ENCODE data around the gene RHBG.
A peak's percentile ranks its signal among the peaks of the same experiment; 100 is the strongest.

Gene RHBG

GRCh38 chr1:156382561-156382960 lies 13.6 kb downstream of the RHBG start:
- no peak for TF ChIP-seq CTCF (IDR thresholded peaks at IDR 0.05)
- no peak for DNase-seq
- Mint-ChIP-seq H3K27ac (no peak overlapping the region), H3K4me1 (peaks cover 4% of the 10 kb centered on the region), H3K4me3 (no peak overlapping the region), H3K27me3 (ENCODE audit: low read depth, poor library complexity) (peaks cover 44% of the 10 kb centered on the region), H3K36me3 (ENCODE audit: low read depth) (no peaks in the 10 kb centered on the region), H3K9me3 (no peaks in the 10 kb centered on the region)

GRCh38 chr1:156383023-156383422 lies 14.0 kb downstream of the RHBG start:
- peaks cover 44% of the 10 kb centered on the region for H3K27me3 Mint-ChIP-seq (ENCODE audit: low read depth, poor library complexity)
- TF ChIP-seq CTCF (IDR thresholded peaks at IDR 0.05) = peak; percentile 87
- peak; percentile 78 for DNase-seq
- peaks cover 8% of the 10 kb centered on the region for H3K4me1 Mint-ChIP-seq
- H3K4me3 Mint-ChIP-seq = no peak overlapping the region
- H3K9me3 Mint-ChIP-seq = no peaks in the 10 kb centered on the region
- H3K36me3 Mint-ChIP-seq (ENCODE audit: low read depth) = no peaks in the 10 kb centered on the region
- no peak overlapping the region for H3K27ac Mint-ChIP-seq

- DNase-seq = no peak
- H3K4me1 Mint-ChIP-seq = peaks cover 8% of the 10 kb centered on the region
- H3K4me3 Mint-ChIP-seq = no peak overlapping the region
- peaks cover 54% of the 10 kb centered on the region for H3K27me3 Mint-ChIP-seq (ENCODE audit: low read depth, poor library complexity)
- H3K27ac Mint-ChIP-seq = no peak overlapping the region
- no peaks in the 10 kb centered on the region for H3K9me3 Mint-ChIP-seq
- H3K36me3 Mint-ChIP-seq (ENCODE audit: low read depth) = no peaks in the 10 kb centered on the region
- TF ChIP-seq CTCF (IDR thresholded peaks at IDR 0.05) = no peak
These were observed 15.0 kb downstream of the RHBG start for GRCh38 chr1:156384007-156384406.

- DNase-seq = no peak
- Mint-ChIP-seq H3K27me3 (ENCODE audit: low read depth, poor library complexity) (peaks cover 61% of the 10 kb centered on the region), H3K9me3 (no peaks in the 10 kb centered on the region), H3K27ac (no peak overlapping the region), H3K4me1 (peaks cover 8% of the 10 kb centered on the region), H3K36me3 (ENCODE audit: low read depth) (no peaks in the 10 kb centered on the region), H3K4me3 (no peak overlapping the region)
- no peak for TF ChIP-seq CTCF (IDR thresholded peaks at IDR 0.05)
These were observed 15.6 kb downstream of the RHBG start for GRCh38 chr1:156384658-156385057.

GRCh38 chr1:156385534-156386031 lies 16.6 kb downstream of the RHBG start:
- H3K36me3 Mint-ChIP-seq (ENCODE audit: low read depth) = no peaks in the 10 kb centered on the region
- no peaks in the 10 kb centered on the region for H3K9me3 Mint-ChIP-seq
- no peak overlapping the region for H3K27ac Mint-ChIP-seq
- peaks cover 14% of the 10 kb centered on the region for H3K4me1 Mint-ChIP-seq
- peak; percentile 80 for TF ChIP-seq CTCF (IDR thresholded peaks at IDR 0.05)
- peak; percentile 84 for DNase-seq
- no peak overlapping the region for H3K4me3 Mint-ChIP-seq
- H3K27me3 Mint-ChIP-seq (ENCODE audit: low read depth, poor library complexity) = peaks cover 70% of the 10 kb centered on the region

DNA sequence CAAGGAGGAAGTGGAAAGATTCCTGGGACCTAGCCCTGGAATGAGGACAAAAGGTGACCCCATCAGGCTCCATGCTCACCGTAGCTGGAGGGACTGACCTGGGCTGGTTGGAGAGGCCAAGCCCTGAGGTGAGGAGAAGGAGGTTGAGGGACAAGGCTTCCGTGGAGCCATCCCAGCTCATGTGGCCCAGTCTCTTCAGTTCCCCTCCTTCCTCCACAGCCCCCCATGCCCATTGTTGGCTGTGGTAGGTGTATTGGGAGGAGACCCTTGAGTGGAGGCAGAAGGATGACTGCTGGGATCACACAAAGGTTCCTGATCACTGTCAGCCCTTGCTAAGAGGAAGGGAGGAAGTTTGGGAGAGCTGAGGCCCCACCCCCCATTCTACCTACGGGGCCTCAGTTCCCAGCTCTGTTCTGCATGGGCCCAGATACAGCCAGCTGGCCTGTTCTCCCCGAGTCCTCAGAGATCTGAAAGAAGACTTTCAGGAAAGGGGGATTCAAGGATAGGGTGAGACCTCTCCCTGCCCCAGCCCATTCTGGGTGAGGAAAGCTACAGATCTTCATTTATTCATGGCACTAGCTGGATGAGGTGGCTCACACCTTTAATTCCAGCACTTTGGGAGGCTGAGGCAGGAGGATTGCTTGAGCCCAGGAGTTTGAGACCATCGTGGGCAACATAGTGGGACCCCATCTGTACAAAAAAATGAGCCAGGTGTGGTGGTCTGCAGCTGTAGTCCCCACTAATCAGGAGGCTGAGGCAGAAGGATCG lies 17.3 kb downstream of the RHBG start:
- Mint-ChIP-seq H3K4me3 (no peak overlapping the region), H3K36me3 (ENCODE audit: low read depth) (no peaks in the 10 kb centered on the region), H3K27me3 (ENCODE audit: low read depth, poor library complexity) (peaks cover 75% of the 10 kb centered on the region), H3K9me3 (no peaks in the 10 kb centered on the region), H3K4me1 (peaks cover 19% of the 10 kb centered on the region), H3K27ac (no peak overlapping the region)
- DNase-seq = no peak
- TF ChIP-seq CTCF (IDR thresholded peaks at IDR 0.05) = no peak
